Measurements from ENCODE around the gene AAMDC. TPM values are rescaled to one million over a fixed set of nuclear protein-coding genes. Genes with fewer than 3 reads are reported as not detected.
"Not testable (repeated sequence)": the region's sequence is repeated elsewhere in the genome, so short reads cannot be mapped to it uniquely, and the experiment has no call there.

Gene AAMDC
- total RNA-seq, 1 experiment from 2014 or later = 29.7 TPM

GRCh38 chr11:77821349-77821851, 456 bp downstream of the AAMDC start:
- DNase-seq (ENCODE audit: low read depth) = peak; percentile 22

- DNase-seq (ENCODE audit: low read depth) = not testable (repeated sequence)
These were observed 1.2 kb downstream of the AAMDC start for GRCh38 chr11:77822126-77822525.

- peak; percentile 27 for DNase-seq (ENCODE audit: low read depth)
These were observed 2.8 kb downstream of the AAMDC start for GRCh38 chr11:77823775-77824174.

- no peak for DNase-seq (ENCODE audit: low read depth)
These were observed 8.0 kb downstream of the AAMDC start for GRCh38 chr11:77828926-77829325.

GRCh38 chr11:77833302-77833701, 12.4 kb downstream of the AAMDC start:
- DNase-seq (ENCODE audit: low read depth) = no peak

- peak; percentile 18 for DNase-seq (ENCODE audit: low read depth)
These were observed 21.6 kb downstream of the AAMDC start for GRCh38 chr11:77842441-77843121.

GRCh38 chr11:77843700-77844099, 22.8 kb downstream of the AAMDC start:
- not testable (repeated sequence) for DNase-seq (ENCODE audit: low read depth)

GRCh38 chr11:77851503-77851902, 30.6 kb downstream of the AAMDC start:
- DNase-seq (ENCODE audit: low read depth) = no peak

GRCh38 chr11:77854838-77855237, 33.9 kb downstream of the AAMDC start:
- no peak for DNase-seq (ENCODE audit: low read depth)

GRCh38 chr11:77857906-77858457, 37.0 kb downstream of the AAMDC start:
- not testable (repeated sequence) for DNase-seq (ENCODE audit: low read depth)

- not testable (repeated sequence) for DNase-seq (ENCODE audit: low read depth)
These were observed 40.5 kb downstream of the AAMDC start for GRCh38 chr11:77861444-77861843.

GRCh38 chr11:77865805-77866204, 44.9 kb downstream of the AAMDC start:
- DNase-seq (ENCODE audit: low read depth) = no peak

- DNase-seq (ENCODE audit: low read depth) = no peak
These were observed 45.4 kb downstream of the AAMDC start for GRCh38 chr11:77866336-77866735.

GRCh38 chr11:77868744-77869143, 47.8 kb downstream of the AAMDC start:
- DNase-seq (ENCODE audit: low read depth) = no peak

- no peak for DNase-seq (ENCODE audit: low read depth)
These were observed 50.9 kb downstream of the AAMDC start for GRCh38 chr11:77871855-77872254.

- DNase-seq (ENCODE audit: low read depth) = no peak
These were observed 52.4 kb downstream of the AAMDC start for GRCh38 chr11:77873345-77873744.

- DNase-seq (ENCODE audit: low read depth) = no peak
These were observed 53.3 kb downstream of the AAMDC start for GRCh38 chr11:77874206-77874605.

GRCh38 chr11:77876045-77876444, 55.1 kb downstream of the AAMDC start:
- no peak for DNase-seq (ENCODE audit: low read depth)

GRCh38 chr11:77878247-77878646, 57.3 kb downstream of the AAMDC start:
- DNase-seq (ENCODE audit: low read depth) = peak; percentile 94

- peak; percentile 44 for DNase-seq (ENCODE audit: low read depth)
These were observed 58.3 kb downstream of the AAMDC start for GRCh38 chr11:77879218-77879617.

GRCh38 chr11:77882396-77882795, 61.5 kb downstream of the AAMDC start:
- DNase-seq (ENCODE audit: low read depth) = no peak

GRCh38 chr11:77883775-77884174, 62.8 kb downstream of the AAMDC start:
- DNase-seq (ENCODE audit: low read depth) = peak; percentile 17

GRCh38 chr11:77884186-77884828, 63.4 kb downstream of the AAMDC start:
- peak; percentile 39 for DNase-seq (ENCODE audit: low read depth)
